Right lung (tissue), 5 donors: ENCODE results near the gene ASF1B. TPM values are rescaled to one million over a fixed set of nuclear protein-coding genes. Genes with fewer than 3 reads are reported as not detected.

Source experiments
- DNase-seq, 2 donors: peaks; one replicate each; pipeline ENCODE4 v3.0.0-alpha.2; 2013
- polyA plus RNA-seq, 5 donors: library from polyadenylated mRNA; unstranded; fragments of 120-200 nt; gene quantifications; one replicate each; pipeline versions ENCODE4 v1.2.1 to v1.2.3, GENCODE V29; 2013; ENCODE audit warnings: inconsistent platforms in 1 of 5, low replicate concordance in 1 of 5; ENCODE audit not compliant: insufficient read length in 5 of 5, insufficient read depth in 1 of 5

The ASF1B gene
- polyA plus RNA-seq, 5 donors, result 14.6 to 25.7 (median 19.6) TPM

DNA sequence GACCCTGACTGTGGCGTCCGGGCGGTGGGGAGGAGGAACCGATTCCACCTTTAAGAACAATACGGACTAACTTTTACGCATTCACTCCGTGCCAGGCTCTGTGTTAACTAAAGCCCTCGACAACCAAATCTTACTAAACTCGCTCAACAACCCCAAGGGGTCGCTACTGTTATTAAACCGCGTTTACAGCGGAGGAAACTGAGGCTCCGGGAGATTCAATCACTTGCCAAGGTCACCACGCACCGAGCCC, 47.1 kb downstream of the ASF1B start:
- no peak for DNase-seq

DNA sequence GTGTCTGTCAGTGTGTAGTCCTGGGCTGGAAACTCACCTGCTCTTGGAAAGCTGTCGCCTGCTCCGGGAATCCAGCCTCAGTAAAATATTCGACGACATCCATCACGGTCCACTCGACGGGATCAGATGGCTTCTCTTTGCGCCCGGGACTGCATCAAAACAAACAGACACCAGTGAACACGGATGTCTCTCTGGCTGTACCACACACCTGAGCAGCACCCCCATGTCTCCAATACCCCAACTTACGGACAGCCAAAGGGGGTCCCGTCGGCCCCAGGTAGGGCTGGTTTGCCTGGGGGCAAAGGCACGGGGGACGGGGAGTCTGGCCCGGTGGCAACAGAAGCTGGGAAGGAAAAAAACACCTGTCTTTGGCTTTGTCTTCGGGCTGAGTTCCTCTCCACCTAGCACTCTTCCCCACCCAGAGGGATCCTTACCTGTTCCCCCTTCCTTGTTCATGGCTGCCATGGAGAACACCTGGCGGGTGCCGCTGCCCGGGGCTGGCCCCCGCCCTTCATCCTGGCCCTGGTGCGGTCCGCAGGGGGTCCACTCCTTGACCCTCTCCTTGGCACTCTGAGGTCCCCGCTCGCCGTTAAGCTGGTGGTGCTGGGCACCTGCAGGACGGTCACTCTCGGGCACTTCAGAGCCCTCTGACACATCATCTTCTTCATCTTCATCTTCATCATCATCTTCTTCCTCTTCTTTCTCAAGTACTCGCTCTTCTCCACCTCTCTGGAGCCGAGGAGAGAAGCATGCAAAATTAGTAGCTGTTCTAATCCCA, 47.6 kb downstream of the ASF1B start:
- no peak for DNase-seq

DNA sequence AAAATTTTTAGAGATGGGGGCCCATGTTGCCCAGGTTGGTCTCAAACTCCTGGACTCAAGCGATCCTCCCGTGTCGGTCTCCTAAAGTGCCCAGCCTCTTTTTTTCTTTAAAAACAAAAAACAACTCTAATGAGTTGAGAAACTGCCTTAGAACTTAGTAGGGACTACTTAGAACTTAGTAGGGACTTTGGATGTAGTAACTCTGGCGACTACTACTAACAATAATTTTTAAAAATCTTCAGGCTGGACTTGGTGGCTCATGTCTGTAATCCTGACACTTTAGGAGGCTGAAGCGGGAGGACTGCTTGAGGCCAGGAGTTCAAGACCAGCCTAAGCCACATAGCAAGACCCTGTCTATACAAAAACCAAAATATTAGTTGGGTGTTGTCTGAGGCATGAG, 50.3 kb downstream of the ASF1B start:
- no peak for DNase-seq

DNA sequence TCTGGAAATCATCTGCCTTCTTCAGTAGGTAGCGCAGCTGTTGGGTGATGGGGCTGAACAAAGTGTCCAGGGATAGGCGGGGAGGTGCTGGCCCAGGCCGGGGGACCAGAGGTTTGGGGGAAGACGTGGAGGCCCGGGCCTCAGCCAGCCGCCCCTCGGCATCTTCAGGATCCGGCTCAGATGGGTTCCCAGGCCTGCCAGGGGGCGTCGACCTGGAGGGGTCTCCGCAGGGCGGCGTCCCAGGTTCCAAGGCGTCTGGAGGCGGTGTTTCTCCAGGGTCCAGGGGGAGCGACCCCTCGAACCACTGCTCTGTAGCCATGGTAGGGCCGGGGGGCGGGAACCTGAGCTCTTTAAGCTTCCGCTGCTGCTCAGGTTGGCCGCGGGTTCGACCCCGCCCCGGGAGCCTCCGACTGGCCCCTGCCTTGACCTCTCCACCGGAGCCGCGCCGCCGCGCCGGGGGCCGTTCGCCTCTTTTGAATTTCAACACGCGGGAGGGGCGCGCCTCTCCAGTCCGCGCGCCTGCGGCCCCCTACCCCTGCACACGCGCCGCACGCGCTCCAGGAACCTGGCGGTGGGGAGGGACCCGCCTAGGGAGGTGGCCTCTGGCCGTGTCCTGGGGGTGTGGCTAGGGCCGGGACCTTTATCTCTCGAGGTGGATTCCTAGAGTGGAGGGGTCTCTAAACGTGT, 50.9 kb downstream of the ASF1B start, which contains the start of gene C19orf67:
TSS of gene C19orf67 (minus strand) at position 475 of the 687 bp plus-strand sequence. CDS start at position 319, 156 bp downstream.
- DNase-seq, result no peak

DNA sequence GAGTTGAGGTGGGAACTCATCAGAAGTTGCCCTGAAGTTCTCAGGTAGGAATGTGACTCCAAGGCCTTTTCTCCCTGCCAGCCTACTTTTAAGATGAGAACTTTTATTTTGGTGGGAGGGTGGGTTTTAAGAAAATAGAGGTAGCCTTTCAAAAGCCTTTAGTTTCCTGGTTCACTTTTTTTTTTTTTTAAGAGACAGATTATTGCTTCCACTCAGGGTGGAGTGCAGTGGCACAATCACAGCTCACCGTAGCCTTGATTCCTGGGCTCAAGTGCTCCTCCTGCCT, 53.8 kb downstream of the ASF1B start:
- no peak for DNase-seq

DNA sequence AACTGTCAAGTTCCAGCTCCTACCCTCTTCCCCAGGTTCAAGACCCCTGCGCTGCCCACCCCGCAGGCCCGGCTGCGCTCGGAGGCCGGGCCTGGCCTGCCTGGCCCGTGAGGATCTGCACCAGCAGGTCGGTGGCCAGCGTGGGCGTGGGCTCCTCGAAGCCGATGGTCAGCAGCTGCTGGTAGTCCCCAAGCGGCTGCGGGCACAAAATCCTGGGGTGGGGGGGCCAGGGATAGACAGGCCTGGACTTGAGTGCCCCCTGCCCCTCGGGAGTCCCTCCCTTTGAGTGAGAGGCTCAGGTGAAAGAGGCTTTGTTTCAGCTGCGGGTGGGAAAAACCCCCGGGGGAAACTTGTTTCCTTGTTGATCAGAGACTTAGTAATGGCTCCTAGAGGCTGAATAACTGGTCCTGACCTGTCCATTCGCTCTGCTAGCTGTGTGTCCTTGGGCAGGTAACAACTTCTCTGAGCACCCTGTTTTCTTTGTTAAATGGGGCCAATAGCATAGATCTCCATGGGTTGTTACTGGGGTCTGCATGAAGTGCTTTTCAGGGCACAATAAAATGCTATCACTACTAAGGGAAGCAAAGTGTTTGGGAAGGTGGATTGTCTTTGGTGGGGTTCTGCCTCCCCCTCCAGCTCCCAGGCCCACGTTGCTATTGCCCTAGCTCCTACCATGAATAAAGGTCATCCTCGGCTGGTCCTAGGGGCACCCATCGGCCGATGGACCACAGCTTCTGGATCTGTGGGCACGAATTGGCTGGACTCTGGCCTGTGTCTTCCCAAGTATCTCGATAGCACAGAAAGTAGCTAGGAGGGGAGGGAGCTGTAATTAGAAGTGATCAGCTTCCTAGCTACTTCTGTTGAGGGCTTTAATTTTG, 54.4 kb downstream of the ASF1B start:
- DNase-seq, result no peak

DNA sequence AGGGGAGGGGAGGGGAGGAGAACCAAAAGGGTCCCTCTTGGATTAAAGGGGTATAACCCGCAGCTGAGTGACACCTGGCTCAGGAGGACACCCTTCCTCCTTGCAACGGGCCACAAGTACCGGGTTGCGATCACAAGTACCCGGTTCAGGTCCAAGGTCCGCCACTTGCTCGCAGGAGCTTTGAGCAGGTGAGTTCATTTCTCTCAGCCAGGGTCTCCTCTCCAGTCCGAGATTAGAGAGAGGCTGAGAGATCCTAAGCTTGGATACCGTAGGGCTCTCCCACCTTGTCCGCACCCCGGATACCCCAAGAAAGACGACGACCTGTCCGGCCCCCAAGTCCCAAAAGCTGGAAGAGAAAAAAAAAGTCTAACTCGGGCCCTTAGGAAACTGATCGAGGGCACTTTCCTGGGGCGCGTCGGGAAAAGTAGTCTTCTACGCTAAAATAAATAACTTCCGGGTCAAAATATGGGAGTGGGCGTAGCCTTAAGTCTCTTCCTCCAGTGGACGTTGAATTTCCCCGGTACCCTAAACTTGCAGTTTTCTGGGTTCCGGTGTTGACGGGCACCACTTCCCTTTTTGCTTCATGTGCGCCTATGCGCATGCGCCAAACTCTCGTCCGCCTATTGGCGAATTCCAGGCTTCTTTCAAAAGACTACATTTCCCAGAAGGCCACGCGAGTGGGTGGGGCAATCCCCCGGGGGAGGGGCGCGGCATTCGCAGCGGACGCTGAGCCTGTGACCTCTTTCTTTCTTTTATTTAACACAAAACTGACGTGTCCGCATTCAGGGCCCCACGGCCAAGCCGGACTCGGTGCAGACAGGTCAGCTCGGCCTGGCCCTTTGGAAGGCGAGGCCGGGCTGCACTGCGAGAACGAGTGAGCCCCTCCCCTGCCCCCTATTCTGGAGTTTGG, 55.2 kb downstream of the ASF1B start:
- DNase-seq, result peak; percentile 99

DNA sequence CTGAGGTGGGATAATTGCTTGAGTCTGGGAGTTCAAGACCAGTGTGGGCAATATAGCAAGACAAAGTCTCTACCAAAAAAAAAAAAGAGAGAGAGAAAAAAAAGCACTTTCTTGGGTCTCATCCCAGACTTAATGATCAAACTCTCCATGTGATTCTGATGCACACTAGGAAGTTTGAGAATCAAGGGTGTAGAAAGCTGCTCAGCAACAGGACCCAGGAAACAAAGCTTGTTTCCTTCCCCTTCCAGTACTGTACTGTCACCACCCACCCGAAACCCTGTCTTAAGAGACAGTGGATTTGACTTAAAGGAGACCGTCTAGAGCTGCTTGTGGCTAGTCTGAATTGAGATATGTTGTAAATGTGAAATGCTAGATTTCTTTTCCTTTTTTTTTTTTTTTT, 58.0 kb downstream of the ASF1B start:
- no peak for DNase-seq

DNA sequence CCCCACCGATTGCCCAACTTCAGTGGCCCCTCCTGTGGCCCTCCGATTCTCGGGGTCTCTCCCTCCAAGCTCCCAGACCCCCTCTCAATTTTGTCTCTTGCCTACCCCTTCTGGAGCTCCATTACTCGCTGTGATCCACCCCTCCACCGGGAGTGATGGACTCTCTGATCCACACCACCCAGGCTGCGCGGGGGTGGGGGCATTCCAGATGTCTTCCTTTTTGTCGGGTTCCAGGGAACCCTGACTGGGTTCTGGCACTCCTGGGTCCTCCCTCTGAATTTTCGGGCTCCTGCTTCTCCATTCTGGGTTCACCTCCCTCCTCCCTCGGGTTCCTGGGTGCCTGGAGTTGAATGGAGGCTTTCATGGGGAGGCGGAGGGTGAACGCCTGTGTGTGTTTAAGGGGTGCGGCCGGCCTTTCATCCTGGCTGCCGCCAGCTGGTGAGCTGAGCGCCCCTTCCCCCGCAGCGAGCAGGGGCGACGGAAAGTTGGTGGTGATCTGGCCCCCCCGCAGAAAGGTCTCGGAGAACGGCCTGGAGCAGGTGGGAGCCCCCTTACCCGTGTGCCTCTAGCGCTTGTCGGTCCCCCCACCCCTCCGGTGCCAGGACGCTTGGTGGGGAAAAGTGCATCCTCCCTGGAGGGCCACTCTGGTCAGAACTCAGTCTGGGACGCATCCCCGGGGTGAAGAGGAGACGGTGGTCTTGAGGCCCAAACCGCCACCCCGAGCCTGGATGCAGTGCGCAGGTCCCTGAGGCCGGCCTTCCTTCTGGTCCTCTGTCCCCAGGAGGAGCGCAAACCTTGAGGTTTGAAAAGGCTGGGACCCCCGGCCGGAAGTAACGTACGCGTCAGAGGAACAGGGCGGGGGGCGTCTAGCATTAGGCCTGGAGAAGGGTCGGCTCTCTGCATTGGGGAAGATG, 62.2 kb downstream of the ASF1B start:
- no peak for DNase-seq

DNA sequence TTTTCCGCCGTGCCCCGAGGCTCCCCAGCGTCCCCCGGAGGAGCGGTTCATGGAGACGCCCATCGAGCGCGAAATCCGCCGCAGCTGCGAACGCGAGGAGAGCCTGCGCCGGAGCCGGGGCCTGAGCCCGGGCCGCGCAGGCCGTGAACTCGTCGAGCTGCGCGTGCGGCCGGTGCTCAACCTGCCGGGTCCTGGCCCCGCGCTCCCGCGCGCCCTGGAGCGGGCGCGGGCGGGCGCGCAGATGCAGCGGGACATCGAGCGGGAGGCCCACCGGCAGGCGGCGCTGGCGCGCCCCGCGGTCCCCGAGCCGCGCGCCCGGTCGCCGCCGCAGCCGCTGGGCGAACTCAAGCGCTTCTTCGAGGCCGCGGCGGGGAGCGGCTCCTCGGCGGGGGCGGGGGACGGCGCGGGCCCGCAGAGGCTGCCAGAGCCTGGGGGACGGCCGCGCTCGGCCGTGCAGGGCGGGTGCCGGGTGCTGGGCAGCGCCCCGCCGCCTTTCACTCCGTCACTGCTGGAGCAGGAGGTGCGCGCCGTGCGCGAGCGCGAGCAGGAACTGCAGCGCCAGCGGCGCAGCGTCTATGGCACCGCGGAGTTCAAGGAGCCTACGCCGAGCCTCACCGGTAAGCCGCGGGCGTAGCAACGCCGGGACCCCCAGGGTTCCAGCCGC, 63.0 kb downstream of the ASF1B start:
- peak in 1 of 2 donors; percentile 68 for DNase-seq

DNA sequence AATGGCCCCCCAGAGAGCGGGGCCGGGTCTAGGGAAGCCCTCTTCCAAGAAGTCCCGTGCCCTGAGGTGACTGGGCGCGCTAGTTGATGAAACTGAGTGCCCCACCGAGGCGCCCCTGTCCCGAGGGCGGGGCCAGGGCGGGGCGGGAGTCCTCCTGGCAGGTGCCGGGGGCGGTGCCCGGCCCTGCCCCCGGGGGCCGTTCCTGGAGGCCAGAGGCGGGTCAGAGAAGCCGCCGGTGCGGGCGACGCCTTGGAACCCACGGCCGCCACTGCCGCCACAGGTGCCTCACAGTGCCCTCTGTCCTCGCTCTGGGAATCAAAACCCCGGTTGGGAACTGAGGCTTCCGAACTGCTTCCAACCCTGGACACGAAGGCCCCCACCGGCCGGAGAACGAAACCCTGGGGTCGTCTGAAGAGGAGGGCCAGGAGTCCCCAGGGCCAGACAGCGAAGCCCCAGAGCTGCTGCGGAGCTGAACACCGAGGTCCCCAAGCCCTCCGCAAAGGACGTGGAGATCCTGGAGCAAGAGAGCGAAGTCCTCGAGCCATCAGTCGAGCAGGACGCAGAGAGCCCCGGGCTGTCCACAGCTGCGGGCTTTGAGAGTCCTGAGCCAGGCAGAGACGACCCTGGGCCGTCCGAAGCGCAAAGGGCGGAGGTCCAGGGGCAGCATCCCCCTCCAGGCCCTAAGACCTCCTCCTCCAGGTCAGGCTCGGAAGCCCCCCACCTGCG, 63.7 kb downstream of the ASF1B start, which contains the start of gene MISP3:
TSS of gene MISP3 (plus strand) at position 252 of the 726 bp plus-strand sequence. CDS start 524 bp downstream, outside the sequence.
- DNase-seq, result no peak

DNA sequence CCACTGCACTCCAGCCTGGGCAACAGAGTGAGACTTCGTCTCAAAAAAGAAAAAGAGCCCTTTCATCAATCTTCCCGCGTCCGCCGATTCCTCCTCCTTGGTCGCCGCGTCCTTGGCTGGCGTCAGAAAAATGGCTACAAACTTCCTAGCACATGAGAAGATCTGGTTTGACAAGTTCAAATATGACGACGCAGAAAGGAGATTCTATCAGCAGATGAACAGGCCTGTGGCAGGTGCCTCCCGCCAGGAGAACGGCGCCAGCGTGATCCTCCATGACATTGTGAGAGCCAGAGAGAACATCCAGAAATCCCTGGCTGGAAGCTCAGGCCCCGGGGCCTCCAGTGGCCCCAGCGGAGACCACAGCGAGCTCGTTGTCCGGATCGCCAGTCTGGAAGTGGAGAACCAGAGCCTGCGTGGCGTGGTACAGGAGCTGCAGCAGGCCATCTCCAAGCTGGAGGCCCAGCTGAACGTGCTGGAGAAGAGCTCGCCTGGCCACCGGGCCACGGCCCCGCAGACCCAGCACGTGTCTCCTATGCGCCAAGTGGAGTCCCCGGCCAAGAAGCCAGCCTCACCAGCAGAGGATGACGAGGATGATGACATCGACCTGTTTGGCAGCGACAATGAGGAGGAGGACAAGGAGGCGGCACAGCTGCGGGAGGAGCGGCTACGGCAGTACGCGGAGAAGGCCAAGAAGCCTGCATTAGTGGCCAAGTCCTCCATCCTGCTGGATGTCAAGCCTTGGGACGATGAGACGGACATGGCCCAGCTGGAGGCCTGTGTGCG, 65.9 kb downstream of the ASF1B start:
- DNase-seq, result no peak

Other genes with a start within 250 kb of the ASF1B start
- 1 to 10 TPM; 6.5 to 9.8 (median 7.7) TPM for gene BRME1, start 230.5 kb downstream of the ASF1B start, polyA plus RNA-seq
- gene CC2D1A, start 230.4 kb downstream of the ASF1B start, polyA plus RNA-seq, result 10 to 100 TPM; 19.8 to 35.5 (median 28.8) TPM
- 1 to 10 TPM; 1.2 to 2.3 (median 1.7) TPM for gene PODNL1, start 198.2 kb downstream of the ASF1B start, polyA plus RNA-seq
- gene DCAF15, start 184.1 kb downstream of the ASF1B start, polyA plus RNA-seq, result 10 to 100 TPM; 25.0 to 39.7 (median 29.0) TPM
- gene RFX1, start 130.3 kb downstream of the ASF1B start, polyA plus RNA-seq, result 10 to 100 TPM in 3 of 5 donors, 1 to 10 TPM in 2; 7.4 to 15.1 (median 10.7) TPM
- not detected for gene RLN3, start 108.4 kb downstream of the ASF1B start, polyA plus RNA-seq
- gene IL27RA, start 104.8 kb downstream of the ASF1B start, polyA plus RNA-seq, result 10 to 100 TPM in 1 of 5 donors, 1 to 10 TPM in 4; 6.1 to 11.6 (median 6.7) TPM
- 10 to 100 TPM; 12.5 to 26.5 (median 22.0) TPM for gene PALM3, start 74.5 kb downstream of the ASF1B start, polyA plus RNA-seq
- gene MISP3, start 63.8 kb downstream of the ASF1B start, polyA plus RNA-seq, result 1 to 10 TPM; 1.1 to 3.9 (median 2.2) TPM
- gene C19orf67, start 50.8 kb downstream of the ASF1B start, polyA plus RNA-seq, result under 1 TPM in 4 of 5 donors, not detected in 1; 0.10 to 0.19 (median 0.13) TPM
- 10 to 100 TPM; 37.3 to 73.6 (median 49.7) TPM for gene SAMD1, start 45.8 kb downstream of the ASF1B start, polyA plus RNA-seq
- 100 to 1,000 TPM in 2 of 5 donors, 10 to 100 TPM in 3; 70.2 to 122 (median 80.9) TPM for gene PRKACA, start 18.8 kb downstream of the ASF1B start, polyA plus RNA-seq
- gene ADGRL1, start 69.6 kb upstream of the ASF1B start, polyA plus RNA-seq, result 10 to 100 TPM; 26.0 to 44.9 (median 32.7) TPM
- gene ADGRE5, start 244.9 kb upstream of the ASF1B start, polyA plus RNA-seq, result 10 to 100 TPM; 17.6 to 36.2 (median 21.6) TPM